Measurements from ENCODE around the gene TRDN. TPM values are rescaled to one million over a fixed set of nuclear protein-coding genes. Genes with fewer than 3 reads are reported as not detected.

The TRDN gene
- total RNA-seq, 1 experiment from 2014 or later = 10.4 TPM

GRCh38 chr6:123635144-123635543 lies 1.6 kb downstream of the TRDN start:
- H4K91ac ChIP-seq (ENCODE audit: insufficient read length, low read depth, low read length) = no peak overlapping the region
- TF ChIP-seq CTCF (conservative IDR thresholded peaks at IDR 0.05) = no peak
- no peak overlapping the region for H4K5ac ChIP-seq (ENCODE audit: insufficient read length, low read depth, low read length)
- H3K14ac ChIP-seq (ENCODE audit: insufficient read depth, low read length) = no peak overlapping the region
- H2BK15ac ChIP-seq (ENCODE audit: low read depth, low read length) = no peak overlapping the region
- H2BK12ac ChIP-seq (ENCODE audit: insufficient read length, low read depth, low read length) = no peak overlapping the region
- H3K4me1 ChIP-seq (ENCODE audit: insufficient read depth, low read length) = no peaks in the 10 kb centered on the region; the same call in 1 of the 2 replicates
- H3K9ac ChIP-seq (ENCODE audit: extremely low read depth, insufficient read length, low read length) = no peak overlapping the region
- H3K23me2 ChIP-seq (ENCODE audit: insufficient read length, low read depth, low read length, poor library complexity, severe bottlenecking) = no peaks in the 10 kb centered on the region
- H3K27me3 Mint-ChIP-seq (ENCODE audit: low read depth) = no peaks in the 10 kb centered on the region
- H3K27ac ChIP-seq (ENCODE audit: insufficient read length, low read depth, low read length) = no peak overlapping the region
- no peaks in the 10 kb centered on the region for H3K79me1 ChIP-seq (ENCODE audit: insufficient read depth, low read depth, low read length, poor library complexity, severe bottlenecking)
- H3K9me3 ChIP-seq (ENCODE audit: control insufficient read depth, low read depth, low read length) = no peaks in the 10 kb centered on the region
- no peaks in the 10 kb centered on the region for H3K79me2 ChIP-seq (ENCODE audit: insufficient read depth, low read length)
- no peak overlapping the region for H2BK5ac ChIP-seq (ENCODE audit: insufficient read length, low read length)
- H3K4ac ChIP-seq (ENCODE audit: low read depth, low read length) = no peak overlapping the region
- no peak overlapping the region for H2BK120ac ChIP-seq (ENCODE audit: low read depth, low read length, poor library complexity, severe bottlenecking)
- H3K56ac ChIP-seq (ENCODE audit: insufficient read length, low read depth, low read length) = no peak overlapping the region
- H3T11ph ChIP-seq (ENCODE audit: low read length) = no peak overlapping the region
- H3K23ac ChIP-seq (ENCODE audit: insufficient read length, low read depth, low read length) = no peak overlapping the region
- no peak for DNase-seq
- no peaks in the 10 kb centered on the region for H3K36me3 Mint-ChIP-seq (ENCODE audit: insufficient read depth in 1 of 3, low read depth in 3 of 3)
- no peaks in the 10 kb centered on the region for H3K9me3 Mint-ChIP-seq
- no peak overlapping the region for H2AK5ac ChIP-seq (ENCODE audit: insufficient read length, low read length)
- WGBS (ENCODE audit: extremely low coverage, insufficient read length, low lambda C conversion rate) = no CpG with 5 or more reads among the region's 1 CpG
- H3K4me1 Mint-ChIP-seq = peaks cover 9 to 11% of the 10 kb centered on the region in 2 experiments
- H4K8ac ChIP-seq (replicated peaks; ENCODE audit: insufficient read length, low read depth, low read length) = no peak overlapping the region
- H3K4me2 ChIP-seq (ENCODE audit: insufficient read depth, insufficient read length, low read length) = no peak overlapping the region
- H2AFZ ChIP-seq (ENCODE audit: low read length) = no peak overlapping the region
- H3K27ac Mint-ChIP-seq = no peak overlapping the region
- H4K20me1 ChIP-seq (ENCODE audit: control insufficient read depth, insufficient read depth, insufficient read length) = no peaks in the 10 kb centered on the region
- no peaks in the 10 kb centered on the region for H3K27me3 ChIP-seq (ENCODE audit: insufficient read depth, low read length)
- H3K18ac ChIP-seq (ENCODE audit: insufficient read length, low read depth, low read length) = no peak overlapping the region
- H2BK20ac ChIP-seq (ENCODE audit: low read depth, low read length, poor library complexity, severe bottlenecking) = no peak overlapping the region
- H3K4me3 Mint-ChIP-seq = no peak overlapping the region
